ENCODE measurements around the gene FZD10. TPM values are rescaled to one million over a fixed set of nuclear protein-coding genes. Genes with fewer than 3 reads are reported as not detected.
A peak's percentile ranks its signal among the peaks of the same experiment; 100 is the strongest.

FZD10 gene
- total and polyA plus RNA-seq, 2 of the 13 experiments (the other 11 are each of a cell fraction or from before 2014, with no cell fraction given), result not detected

GRCh38 chr12:130151846-130152245, 10.4 kb upstream of the FZD10 start (continued):
- no peak for TF ChIP-seq FUBP1 (CRISPR knock-in tag; IDR thresholded peaks at IDR 0.05; ENCODE audit: borderline replicate concordance)
- no peak for TF ChIP-seq NFYC (CRISPR knock-in tag; IDR thresholded peaks at IDR 0.05)
- no peak for TF ChIP-seq SMAD9 (CRISPR knock-in tag; IDR thresholded peaks at IDR 0.05)
- no peak for TF ChIP-seq ATF4 (CRISPR knock-in tag; IDR thresholded peaks at IDR 0.05)
- TF ChIP-seq ZNF550 (CRISPR knock-in tag; IDR thresholded peaks at IDR 0.05; ENCODE audit: borderline replicate concordance), result no peak
- TF ChIP-seq CBX5 (CRISPR knock-in tag; IDR thresholded peaks at IDR 0.05; ENCODE audit: borderline replicate concordance), result no peak
- TF ChIP-seq ZSCAN9 (CRISPR knock-in tag; IDR thresholded peaks at IDR 0.05; ENCODE audit: borderline replicate concordance), result no peak

GRCh38 chr12:130152386-130152785, 9.9 kb upstream of the FZD10 start:
- ChIA-PET POLR2A (no interaction called here), CTCF (ENCODE audit: low intra/inter-chr PET ratio, low total read pairs) (no interaction called here)
- no peak overlapping the region for H3K9ac ChIP-seq (ENCODE audit: insufficient read depth, low read depth, low read length)
- BruUV-seq (replicated peaks), result no TSS peak
- H3K36me3 ChIP-seq (replicated peaks in 1 of 2; ENCODE audit: control insufficient read depth in 1 of 2, insufficient read depth in 2 of 2, low read length in 2 of 2), result no peaks in the 10 kb centered on the region
- H3K4me1 ChIP-seq (ENCODE audit: insufficient read depth, low read length), result no peaks in the 10 kb centered on the region
- intact Hi-C loops (cut with micrococcal nuclease; ENCODE audit: unreplicated experiment) (no loop called here), in situ Hi-C loops (cut with HindIII; ENCODE audit: extremely low pct_ligation_motif_present, low pct_unique_long_range_greater_than_20kb) (no loop called here)
- WGBS (ENCODE audit: low lambda C conversion rate), result 20% methylated on average over 3 of the region's 12 CpGs
- ATAC-seq (no peak), DNase-seq (ENCODE audit: low spot score) (no peak), FAIRE-seq (no peak)
- H3K27me3 ChIP-seq (ENCODE audit: control insufficient read depth in 1 of 2, insufficient read depth in 2 of 2, low read length in 2 of 2), result peaks cover 6 to 32% of the 10 kb centered on the region in 2 experiments; a peak in 3 of 5 replicates
- no peaks in the 10 kb centered on the region for H3K9me3 ChIP-seq (ENCODE audit: low read length)
- no peaks in the 10 kb centered on the region for H3K79me2 ChIP-seq (ENCODE audit: insufficient read depth, low read length)
- no peak overlapping the region for H2AFZ ChIP-seq (ENCODE audit: low read length)
- H4K20me1 ChIP-seq (ENCODE audit: insufficient read depth, low read length), result no peaks in the 10 kb centered on the region
- no peak overlapping the region for H3K4me3 ChIP-seq (replicated peaks in 1 of 3; ENCODE audit: insufficient read depth in 1 of 3, low read depth in 2 of 3, low read length in 3 of 3)
- no peak overlapping the region for H3K27ac ChIP-seq (ENCODE audit: extremely low read length, insufficient read depth, low read length)
- TF ChIP-seq ZFP1 (CRISPR knock-in tag; IDR thresholded peaks at IDR 0.05), result no peak
- TF ChIP-seq ZNF331 (CRISPR knock-in tag; IDR thresholded peaks at IDR 0.05), result no peak
- no peak for TF ChIP-seq SIN3A (IDR thresholded peaks at IDR 0.05; ENCODE audit: borderline replicate concordance, low read depth, low read length)
- TF ChIP-seq RNF2 (conservative IDR thresholded peaks at IDR 0.05; ENCODE audit: low read depth), result no peak
- TF ChIP-seq JUNB (CRISPR knock-in tag; IDR thresholded peaks at IDR 0.05; ENCODE audit: borderline replicate concordance), result no peak
- TF ChIP-seq HNRNPH1 (optimal IDR thresholded peaks at IDR 0.05; ENCODE audit: low read depth, low read length), result no peak
- 0 out of 2 replicates have a peak, but pooled peaks have one; percentile 8 for TF ChIP-seq CREB1 (IDR thresholded peaks at IDR 0.05)
- TF ChIP-seq CREB1 (CRISPR knock-in tag; IDR thresholded peaks at IDR 0.05), result no peak
- no peak for TF ChIP-seq ZNF607 (CRISPR knock-in tag; IDR thresholded peaks at IDR 0.05; ENCODE audit: borderline replicate concordance)
- H3K4me2 ChIP-seq (ENCODE audit: low read depth, low read length), result no peak overlapping the region

All from HepG2 (cell line).